HCT116 (cell line): ENCODE results near the gene MALRD1. TPM values are rescaled to one million over a fixed set of nuclear protein-coding genes. Genes with fewer than 3 reads are reported as not detected.

Source experiments
- ATAC-seq: fragments of 200-7000 bp; cut with Tn5 transposase; 2 replicates; pipeline ENCODE4 v1.9.1; 2020; ENCODE audit warnings: mild to moderate bottlenecking, moderate library complexity
- BruUV-seq: library from RNA; stranded (reverse); fragments of 400-500 nt; replicated peaks from 2 replicates; lab custom pipeline; 2021; lab: Mats Ljungman, UMichigan
- CTCF ChIA-PET: fragments of 300-600 bp; sonication (Branson Sonifier 250); formaldehyde crosslinking; loops from one replicate; lab custom pipeline; 2021; ENCODE audit warnings: antibody characterized with exemption; lab: Charles Lee
- POLR2A ChIA-PET: fragments of 300-600, 350-600 bp; sonication (Branson Sonifier 250); formaldehyde crosslinking; loops from one replicate; lab custom pipeline; 2021; ENCODE audit warnings: antibody characterized with exemption; lab: Charles Lee
- RAD21 ChIA-PET, 2 experiments: fragments of 300-600 bp; sonication (Branson Sonifier 250); formaldehyde crosslinking; loops; one replicate each; lab custom pipeline; 2023; ENCODE audit warnings: low total read pairs in 2 of 2; ENCODE audit not compliant: uncharacterized antibody in 2 of 2, unreplicated experiment in 2 of 2, low non-redundant PET in 1 of 2; lab: Charles Lee
- DNase-seq: peaks from one replicate; pipeline ENCODE4 v3.0.0-alpha.2; 2010; ENCODE audit warnings: low read depth, low spot score
- H2AFZ ChIP-seq: fragments of 200-600 bp; shearing (Covaris generic), sonication (generic); 2 replicates; pipeline ENCODE4 v1.6.1; 2017; ENCODE audit warnings: low read depth, mixed run types, mixed read lengths, antibody characterized with exemption, low read length; ENCODE audit not compliant: poor library complexity, severe bottlenecking
- H3K27ac ChIP-seq: 2 replicates; pipeline ENCODE4 v1.5.1; 2012; ENCODE audit warnings: low read depth, low read length
- H3K27me3 ChIP-seq: fragments of 200-600 bp; sonication (generic); 2 replicates; pipeline ENCODE4 v1.6.1; 2016; ENCODE audit warnings: mixed run types, low read length, mixed read lengths; ENCODE audit not compliant: insufficient read depth
- H3K36me3 ChIP-seq, 2 experiments: fragments of 200-500 bp in 1 of 2; fragments of 200-600 bp in 1 of 2; sonication (Bioruptor generic) in 1 of 2; sonication (generic) in 1 of 2; 2 replicates each; pipeline versions ENCODE4 v1.5.1 to v1.6.1; 2014 to 2016; ENCODE audit warnings: low read length in 2 of 2, inconsistent platforms in 1 of 2, mixed read lengths in 1 of 2, mixed run types in 1 of 2; ENCODE audit not compliant: insufficient read depth in 2 of 2, control insufficient read depth in 1 of 2
- H3K4me1 ChIP-seq, 2 experiments: fragments of 200-600 bp in 1 of 2; sonication (generic) in 1 of 2; 2 replicates each; pipeline versions ENCODE4 v1.5.1 to v1.6.1; 2012 to 2017; ENCODE audit warnings: low read length in 2 of 2, inconsistent platforms in 1 of 2, mild to moderate bottlenecking in 1 of 2, mixed read lengths in 1 of 2, mixed run types in 1 of 2, moderate library complexity in 1 of 2; ENCODE audit not compliant: insufficient read depth in 2 of 2, control insufficient read depth in 1 of 2
- H3K4me2 ChIP-seq: fragments of 200-600 bp; sonication (generic); 2 replicates; pipeline ENCODE4 v1.6.1; 2017; ENCODE audit warnings: mixed run types, low read length, mixed read lengths
- H3K4me3 ChIP-seq, 2 experiments: fragments of 200-600 bp in 1 of 2; sonication (generic) in 1 of 2; replicated peaks in 1 of 2; 2 replicates each; pipeline ENCODE4 v1.5.1; 2011 to 2016; ENCODE audit warnings: low read length in 2 of 2, control low read depth in 1 of 2, low read depth in 1 of 2, mild to moderate bottlenecking in 1 of 2, mixed read lengths in 1 of 2, mixed run types in 1 of 2
- H3K79me2 ChIP-seq: fragments of 200-600 bp; sonication (generic); 2 replicates; pipeline ENCODE4 v1.6.1; 2017; ENCODE audit warnings: mild to moderate bottlenecking, mixed run types, low read length, moderate library complexity, mixed read lengths; ENCODE audit not compliant: insufficient read depth
- H3K9ac ChIP-seq: fragments of 200-600 bp; sonication (generic); 2 replicates; pipeline ENCODE4 v1.6.1; 2016; ENCODE audit warnings: low read length, mixed read lengths
- H3K9me2 ChIP-seq: fragments of 200-600 bp; sonication (generic), shearing (Covaris generic); 2 replicates; pipeline ENCODE4 v1.6.1; 2017; ENCODE audit warnings: mixed run types, mild to moderate bottlenecking, moderate library complexity; ENCODE audit not compliant: insufficient read depth
- H3K9me3 ChIP-seq, 2 experiments: fragments of 200-500 bp in 1 of 2; fragments of 200-600 bp in 1 of 2; sonication (Bioruptor generic) in 1 of 2; sonication (generic) in 1 of 2; 2 replicates each; pipeline ENCODE4 v1.6.1; 2014 to 2017; ENCODE audit warnings: low read length in 2 of 2, mixed read lengths in 2 of 2, inconsistent platforms in 1 of 2, low read depth in 1 of 2, mild to moderate bottlenecking in 1 of 2, mixed run types in 1 of 2, moderate library complexity in 1 of 2; ENCODE audit not compliant: control insufficient read depth in 1 of 2, insufficient read depth in 1 of 2
- H4K20me1 ChIP-seq: fragments of 200-600 bp; sonication (generic), shearing (Covaris generic); 2 replicates; pipeline ENCODE4 v1.6.1; 2017; ENCODE audit warnings: mixed run types, mild to moderate bottlenecking, moderate library complexity; ENCODE audit not compliant: insufficient read depth
- CBX3 ChIP-seq: IDR thresholded peaks from 2 replicates; pipeline ENCODE4 v1.6.1; 2012; ENCODE audit warnings: low read depth
- CEBPB ChIP-seq: IDR thresholded peaks from 2 replicates; pipeline ENCODE4 v1.6.1; 2012; ENCODE audit warnings: low read depth
- EGR1 ChIP-seq: IDR thresholded peaks from 2 replicates; pipeline ENCODE4 v1.6.1; 2012; ENCODE audit warnings: low read depth
- EZH2 ChIP-seq: fragments of 200-600 bp; sonication (generic); IDR thresholded peaks from 2 replicates; pipeline ENCODE4 v1.6.1; 2017; ENCODE audit warnings: antibody characterized with exemption, mixed run types
- EZH2phosphoT487 ChIP-seq: fragments of 200-600 bp; IDR thresholded peaks from 2 replicates; pipeline ENCODE4 v1.6.1; 2018; ENCODE audit warnings: antibody characterized with exemption, borderline replicate concordance
- JUND ChIP-seq: IDR thresholded peaks from 2 replicates; pipeline ENCODE4 v1.6.1; 2012
- POLR2A ChIP-seq: IDR thresholded peaks from 2 replicates; pipeline ENCODE4 v1.7.0; 2011; ENCODE audit warnings: borderline replicate concordance; ENCODE audit not compliant: insufficient read depth, insufficient read length; ENCODE audit errors: extremely low read depth
- SIN3A ChIP-seq: IDR thresholded peaks from 2 replicates; pipeline ENCODE4 v1.6.1; 2012; ENCODE audit warnings: low read depth
- YY1 ChIP-seq: IDR thresholded peaks from 2 replicates; pipeline ENCODE4 v1.6.1; 2011; ENCODE audit warnings: low read length, low read depth, moderate library complexity, mild to moderate bottlenecking; ENCODE audit not compliant: insufficient replicate concordance; ENCODE audit errors: extremely low read depth
- ZFX ChIP-seq: fragments of 450-650 bp; IDR thresholded peaks from 2 replicates; pipeline ENCODE4 v1.6.1; 2017
- intact Hi-C: fragments of 100-400 bp; cut with micrococcal nuclease; formaldehyde crosslinking; loops from 2 replicates; pipeline ENCODE4 v1.10.0; 2022
- total RNA-seq: library from RNA; stranded (reverse); gene quantifications from one replicate; pipeline ENCODE4 v1.2.1, GENCODE V29; 2021; ENCODE audit not compliant: unreplicated experiment
- TF ChIP-seq, protein P1 (sequence below), 3 experiments: fragments of 200-600 bp in 1 of 3; sonication (generic) in 1 of 3; IDR thresholded peaks in 2 of 3; conservative IDR thresholded peaks in 1 of 3; 2 replicates each; pipeline ENCODE4 v1.5.1; 2012 to 2017; ENCODE audit warnings: low read depth in 2 of 3, low read length in 2 of 3, antibody characterized with exemption in 1 of 3, borderline replicate concordance in 1 of 3, control low read depth in 1 of 3, mild to moderate bottlenecking in 1 of 3, mixed read lengths in 1 of 3, mixed run types in 1 of 3, moderate library complexity in 1 of 3; ENCODE audit not compliant: insufficient read depth in 1 of 3
- TF ChIP-seq, protein P2 (sequence below): IDR thresholded peaks from 2 replicates; pipeline ENCODE4 v1.6.1; 2011; ENCODE audit warnings: mild to moderate bottlenecking, low read length, moderate library complexity; ENCODE audit not compliant: insufficient replicate concordance; ENCODE audit errors: extremely low read depth
- TF ChIP-seq, protein P3 (sequence below): IDR thresholded peaks from 2 replicates; pipeline ENCODE4 v1.6.1; 2012
- TF ChIP-seq, protein P4 (sequence below): IDR thresholded peaks from 2 replicates; pipeline ENCODE4 v1.6.1; 2012; ENCODE audit warnings: low read depth

Gene MALRD1
- total RNA-seq, 1 experiment from 2014 or later: not detected

DNA sequence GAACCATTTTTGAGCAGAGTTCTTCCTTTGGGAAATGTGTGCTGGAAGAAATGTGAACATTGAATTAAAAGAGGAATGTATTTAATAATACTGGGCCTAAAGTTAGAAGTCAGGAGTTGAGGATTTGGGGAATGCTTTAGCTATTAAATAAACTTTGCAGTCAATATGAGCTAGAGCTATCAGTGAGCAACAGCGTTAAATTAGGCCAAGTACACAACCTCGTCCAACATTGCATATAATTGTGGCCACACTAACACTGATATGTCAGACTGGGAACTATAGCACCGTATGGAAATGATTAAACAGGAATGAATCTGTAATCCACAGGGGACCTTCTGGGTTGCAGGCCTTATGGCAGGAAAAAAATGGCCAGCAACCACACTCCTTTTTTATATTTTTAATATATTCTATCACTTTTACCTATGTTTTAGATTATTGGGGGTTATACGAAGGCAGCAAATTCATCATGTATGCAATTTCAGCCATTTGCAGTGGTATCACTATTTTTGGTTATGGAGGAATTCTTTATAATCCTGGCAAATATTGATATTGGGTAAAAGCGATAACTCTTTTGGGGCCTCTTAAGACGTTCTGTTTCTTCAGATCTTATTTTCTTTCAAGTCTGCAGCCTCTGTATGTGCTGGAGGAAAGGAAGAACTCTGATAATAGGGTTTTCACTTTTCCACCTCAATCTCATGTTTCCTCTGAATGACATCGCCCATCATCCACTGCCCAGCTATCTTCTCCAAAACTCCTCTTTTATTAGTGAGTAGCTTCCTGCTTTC, 531.4 kb downstream of the MALRD1 start:
- Histone ChIP-seq H3K4me2 (no peak overlapping the region), H3K79me2 (no peaks in the 10 kb centered on the region), H3K27me3 (no peaks in the 10 kb centered on the region), H3K27ac (no peak overlapping the region), H3K9me2 (no peaks in the 10 kb centered on the region), H3K9me3 (peaks cover 5 to 7% of the 10 kb centered on the region in 2 experiments; a peak in 2 of 4 replicates), H3K4me3 (no peak overlapping the region), H3K9ac (no peak overlapping the region), H2AFZ (no peak overlapping the region), H4K20me1 (no peaks in the 10 kb centered on the region), H3K36me3 (no peaks in the 10 kb centered on the region), H3K4me1 (no peaks in the 10 kb centered on the region)
- POLR2A ChIA-PET: no interaction called here
- no TSS peak for BruUV-seq
- TF ChIP-seq, protein P1, sequence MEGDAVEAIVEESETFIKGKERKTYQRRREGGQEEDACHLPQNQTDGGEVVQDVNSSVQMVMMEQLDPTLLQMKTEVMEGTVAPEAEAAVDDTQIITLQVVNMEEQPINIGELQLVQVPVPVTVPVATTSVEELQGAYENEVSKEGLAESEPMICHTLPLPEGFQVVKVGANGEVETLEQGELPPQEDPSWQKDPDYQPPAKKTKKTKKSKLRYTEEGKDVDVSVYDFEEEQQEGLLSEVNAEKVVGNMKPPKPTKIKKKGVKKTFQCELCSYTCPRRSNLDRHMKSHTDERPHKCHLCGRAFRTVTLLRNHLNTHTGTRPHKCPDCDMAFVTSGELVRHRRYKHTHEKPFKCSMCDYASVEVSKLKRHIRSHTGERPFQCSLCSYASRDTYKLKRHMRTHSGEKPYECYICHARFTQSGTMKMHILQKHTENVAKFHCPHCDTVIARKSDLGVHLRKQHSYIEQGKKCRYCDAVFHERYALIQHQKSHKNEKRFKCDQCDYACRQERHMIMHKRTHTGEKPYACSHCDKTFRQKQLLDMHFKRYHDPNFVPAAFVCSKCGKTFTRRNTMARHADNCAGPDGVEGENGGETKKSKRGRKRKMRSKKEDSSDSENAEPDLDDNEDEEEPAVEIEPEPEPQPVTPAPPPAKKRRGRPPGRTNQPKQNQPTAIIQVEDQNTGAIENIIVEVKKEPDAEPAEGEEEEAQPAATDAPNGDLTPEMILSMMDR (IDR thresholded peaks at IDR 0.05 in 2 of 3, conservative IDR thresholded peaks at IDR 0.05 in 1 of 3; ENCODE audit: borderline replicate concordance in 1 of 3, insufficient read depth in 1 of 3, low read depth in 2 of 3, low read length in 2 of 3): no peak
- TF ChIP-seq, protein P2, sequence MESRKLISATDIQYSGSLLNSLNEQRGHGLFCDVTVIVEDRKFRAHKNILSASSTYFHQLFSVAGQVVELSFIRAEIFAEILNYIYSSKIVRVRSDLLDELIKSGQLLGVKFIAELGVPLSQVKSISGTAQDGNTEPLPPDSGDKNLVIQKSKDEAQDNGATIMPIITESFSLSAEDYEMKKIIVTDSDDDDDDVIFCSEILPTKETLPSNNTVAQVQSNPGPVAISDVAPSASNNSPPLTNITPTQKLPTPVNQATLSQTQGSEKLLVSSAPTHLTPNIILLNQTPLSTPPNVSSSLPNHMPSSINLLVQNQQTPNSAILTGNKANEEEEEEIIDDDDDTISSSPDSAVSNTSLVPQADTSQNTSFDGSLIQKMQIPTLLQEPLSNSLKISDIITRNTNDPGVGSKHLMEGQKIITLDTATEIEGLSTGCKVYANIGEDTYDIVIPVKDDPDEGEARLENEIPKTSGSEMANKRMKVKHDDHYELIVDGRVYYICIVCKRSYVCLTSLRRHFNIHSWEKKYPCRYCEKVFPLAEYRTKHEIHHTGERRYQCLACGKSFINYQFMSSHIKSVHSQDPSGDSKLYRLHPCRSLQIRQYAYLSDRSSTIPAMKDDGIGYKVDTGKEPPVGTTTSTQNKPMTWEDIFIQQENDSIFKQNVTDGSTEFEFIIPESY: no peak
- TF ChIP-seq ZFX (no peak), JUND (no peak), SIN3A (no peak), CEBPB (no peak), POLR2A (no peak), EZH2 (no peak), YY1 (no peak), EGR1 (no peak), EZH2phosphoT487 (no peak), CBX3 (no peak)
- TF ChIP-seq, protein P3, sequence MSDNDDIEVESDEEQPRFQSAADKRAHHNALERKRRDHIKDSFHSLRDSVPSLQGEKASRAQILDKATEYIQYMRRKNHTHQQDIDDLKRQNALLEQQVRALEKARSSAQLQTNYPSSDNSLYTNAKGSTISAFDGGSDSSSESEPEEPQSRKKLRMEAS: no peak
- TF ChIP-seq, protein P4, sequence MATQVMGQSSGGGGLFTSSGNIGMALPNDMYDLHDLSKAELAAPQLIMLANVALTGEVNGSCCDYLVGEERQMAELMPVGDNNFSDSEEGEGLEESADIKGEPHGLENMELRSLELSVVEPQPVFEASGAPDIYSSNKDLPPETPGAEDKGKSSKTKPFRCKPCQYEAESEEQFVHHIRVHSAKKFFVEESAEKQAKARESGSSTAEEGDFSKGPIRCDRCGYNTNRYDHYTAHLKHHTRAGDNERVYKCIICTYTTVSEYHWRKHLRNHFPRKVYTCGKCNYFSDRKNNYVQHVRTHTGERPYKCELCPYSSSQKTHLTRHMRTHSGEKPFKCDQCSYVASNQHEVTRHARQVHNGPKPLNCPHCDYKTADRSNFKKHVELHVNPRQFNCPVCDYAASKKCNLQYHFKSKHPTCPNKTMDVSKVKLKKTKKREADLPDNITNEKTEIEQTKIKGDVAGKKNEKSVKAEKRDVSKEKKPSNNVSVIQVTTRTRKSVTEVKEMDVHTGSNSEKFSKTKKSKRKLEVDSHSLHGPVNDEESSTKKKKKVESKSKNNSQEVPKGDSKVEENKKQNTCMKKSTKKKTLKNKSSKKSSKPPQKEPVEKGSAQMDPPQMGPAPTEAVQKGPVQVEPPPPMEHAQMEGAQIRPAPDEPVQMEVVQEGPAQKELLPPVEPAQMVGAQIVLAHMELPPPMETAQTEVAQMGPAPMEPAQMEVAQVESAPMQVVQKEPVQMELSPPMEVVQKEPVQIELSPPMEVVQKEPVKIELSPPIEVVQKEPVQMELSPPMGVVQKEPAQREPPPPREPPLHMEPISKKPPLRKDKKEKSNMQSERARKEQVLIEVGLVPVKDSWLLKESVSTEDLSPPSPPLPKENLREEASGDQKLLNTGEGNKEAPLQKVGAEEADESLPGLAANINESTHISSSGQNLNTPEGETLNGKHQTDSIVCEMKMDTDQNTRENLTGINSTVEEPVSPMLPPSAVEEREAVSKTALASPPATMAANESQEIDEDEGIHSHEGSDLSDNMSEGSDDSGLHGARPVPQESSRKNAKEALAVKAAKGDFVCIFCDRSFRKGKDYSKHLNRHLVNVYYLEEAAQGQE: no peak
- RAD21 ChIA-PET: no interaction called here
- ATAC-seq: no peak
- intact Hi-C loops: no loop called here
- DNase-seq: no peak
- CTCF ChIA-PET: no interaction called here
